Esophagus muscularis mucosa (tissue), 4 donors: ENCODE measurements around the gene GSTT2.
"Not testable (repeated sequence)": the region's sequence is repeated elsewhere in the genome, so short reads cannot be mapped to it uniquely, and the experiment has no call there.

Experiments used
- EP300 ChIP-seq: sonication (generic); formaldehyde crosslinking; IDR thresholded peaks from one replicate; pipeline ENCODE4 v1.6.1; 2017; ENCODE audit warnings: antibody characterized with exemption
- POLR2A ChIP-seq: fragments of 450-650 bp; IDR thresholded peaks from one replicate; pipeline ENCODE4 v1.6.1; 2017; ENCODE audit warnings: antibody characterized with exemption, moderate library complexity, mild to moderate bottlenecking, low read depth
- POLR2AphosphoS5 ChIP-seq, 2 donors: sonication (generic); formaldehyde crosslinking; IDR thresholded peaks; one replicate each; pipeline ENCODE4 v1.6.1; 2017; ENCODE audit warnings: antibody characterized with exemption in 2 of 2
- TF ChIP-seq, protein P1 (sequence below), 3 experiments: fragments of 200-600 bp in 2 of 3; fragments of 450-650 bp in 1 of 3; sonication (generic) in 2 of 3; IDR thresholded peaks; one replicate each; pipeline ENCODE4 v1.5.1; 2017 to 2019; ENCODE audit warnings: antibody characterized with exemption in 3 of 3, mild to moderate bottlenecking in 2 of 3, moderate library complexity in 1 of 3

DNA sequence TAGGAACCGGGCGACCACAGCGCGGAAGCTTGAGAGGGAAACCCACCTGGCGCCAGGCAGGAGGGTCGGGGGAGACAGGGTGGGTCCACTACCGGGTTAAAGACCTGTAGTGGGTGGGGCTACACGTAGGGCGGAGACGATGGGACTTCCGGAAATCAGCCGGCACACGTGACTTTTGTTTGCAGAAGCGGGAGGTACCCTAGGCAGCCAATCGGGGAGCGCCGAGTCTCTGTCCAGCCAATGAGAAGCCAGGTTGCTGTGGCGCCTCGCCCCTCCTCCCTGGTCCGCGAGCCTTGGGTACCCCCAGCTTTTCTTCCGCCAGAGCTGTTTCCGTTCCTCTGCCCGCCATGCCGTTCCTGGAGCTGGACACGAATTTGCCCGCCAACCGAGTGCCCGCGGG, 13.4 kb upstream of the GSTT2 start, which contains the start of gene DDTL:
- TF ChIP-seq, protein P1, sequence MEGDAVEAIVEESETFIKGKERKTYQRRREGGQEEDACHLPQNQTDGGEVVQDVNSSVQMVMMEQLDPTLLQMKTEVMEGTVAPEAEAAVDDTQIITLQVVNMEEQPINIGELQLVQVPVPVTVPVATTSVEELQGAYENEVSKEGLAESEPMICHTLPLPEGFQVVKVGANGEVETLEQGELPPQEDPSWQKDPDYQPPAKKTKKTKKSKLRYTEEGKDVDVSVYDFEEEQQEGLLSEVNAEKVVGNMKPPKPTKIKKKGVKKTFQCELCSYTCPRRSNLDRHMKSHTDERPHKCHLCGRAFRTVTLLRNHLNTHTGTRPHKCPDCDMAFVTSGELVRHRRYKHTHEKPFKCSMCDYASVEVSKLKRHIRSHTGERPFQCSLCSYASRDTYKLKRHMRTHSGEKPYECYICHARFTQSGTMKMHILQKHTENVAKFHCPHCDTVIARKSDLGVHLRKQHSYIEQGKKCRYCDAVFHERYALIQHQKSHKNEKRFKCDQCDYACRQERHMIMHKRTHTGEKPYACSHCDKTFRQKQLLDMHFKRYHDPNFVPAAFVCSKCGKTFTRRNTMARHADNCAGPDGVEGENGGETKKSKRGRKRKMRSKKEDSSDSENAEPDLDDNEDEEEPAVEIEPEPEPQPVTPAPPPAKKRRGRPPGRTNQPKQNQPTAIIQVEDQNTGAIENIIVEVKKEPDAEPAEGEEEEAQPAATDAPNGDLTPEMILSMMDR (IDR thresholded peaks at IDR 0.05) = not testable (repeated sequence)
- not testable (repeated sequence) for TF ChIP-seq POLR2A; POLR2AphosphoS5 (IDR thresholded peaks at IDR 0.05); EP300
